Erythroblast (primary cell): ENCODE data around the gene STOM.

Source experiments
- GATA1 ChIP-seq: IDR thresholded peaks from 2 replicates; pipeline ENCODE4 v1.6.1; 2011; ENCODE audit warnings: low read depth, mild to moderate bottlenecking, control low read depth, low read length, moderate library complexity
- POLR2A ChIP-seq: IDR thresholded peaks from 2 replicates; pipeline ENCODE4 v1.6.1; 2011; ENCODE audit warnings: mild to moderate bottlenecking, low read length

DNA sequence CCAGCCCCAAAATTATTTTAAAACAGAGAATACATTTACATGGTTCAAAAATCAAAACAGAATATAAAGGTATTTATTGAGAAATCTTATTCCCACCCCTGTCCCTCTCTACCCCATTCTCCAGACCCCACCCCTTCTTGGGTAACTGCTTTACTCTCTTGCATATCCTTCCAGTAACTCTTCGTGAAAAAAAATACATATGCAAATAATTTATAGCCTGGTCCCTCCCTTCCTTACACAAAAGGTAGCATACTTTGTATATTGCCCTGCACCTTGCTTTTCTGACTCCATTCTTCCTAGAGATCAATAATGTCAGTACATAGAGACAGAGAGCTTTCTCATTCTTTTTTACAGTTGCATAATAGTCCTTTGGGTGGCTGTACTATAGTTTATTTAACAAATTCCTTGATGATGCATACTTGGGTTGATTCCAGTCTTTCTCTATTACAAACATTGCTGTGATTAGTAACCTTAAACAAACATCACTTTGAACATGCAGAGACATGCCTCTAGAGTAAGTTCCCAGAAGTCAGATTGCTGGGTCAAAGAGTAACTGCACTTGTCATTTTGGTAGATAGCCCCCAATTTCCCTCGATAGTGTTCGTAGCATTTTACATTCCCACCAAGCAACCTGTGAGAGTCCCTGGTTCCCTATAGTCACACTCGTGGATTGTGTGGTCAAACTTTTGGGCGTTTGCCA is 47.9 kb downstream of the STOM start:
- TF ChIP-seq POLR2A (no peak), GATA1 (no peak)
